Limb (tissue), 2 donors: ENCODE results near the gene CCL27.
"Not testable (repeated sequence)": the region's sequence is repeated elsewhere in the genome, so short reads cannot be mapped to it uniquely, and the experiment has no call there.

Source experiments
- DNase-seq, 2 donors: peaks; one replicate each; pipeline ENCODE4 v3.0.0-alpha.2; 2016; ENCODE audit errors: extremely low spot score in 2 of 2

Gene CCL27

GRCh38 chr9:34651321-34651720, 11.1 kb downstream of the CCL27 start:
- no peak for DNase-seq

- no peak for DNase-seq
Measured at GRCh38 chr9:34650816-34651215, 11.6 kb downstream of the CCL27 start.

- DNase-seq, result no peak
Measured at GRCh38 chr9:34648673-34649072, 13.8 kb downstream of the CCL27 start.

- DNase-seq, result no peak
Measured at GRCh38 chr9:34647651-34648050, 14.8 kb downstream of the CCL27 start.

GRCh38 chr9:34647084-34647403, 15.4 kb downstream of the CCL27 start:
- no peak for DNase-seq

GRCh38 chr9:34646211-34647083, 16.0 kb downstream of the CCL27 start, which contains the start of gene GALT:
GALT (plus strand) TSS chr9:34646675; CDS start chr9:34646705, 30 bp downstream.
- DNase-seq, result peak; percentile 88 to 97

- no peak for DNase-seq
Measured at GRCh38 chr9:34644766-34645314, 17.6 kb downstream of the CCL27 start.

- DNase-seq, result no peak
Measured at GRCh38 chr9:34642679-34643078, 19.8 kb downstream of the CCL27 start.

GRCh38 chr9:34639322-34639721, 23.1 kb downstream of the CCL27 start:
- not testable (repeated sequence) for DNase-seq

- no peak for DNase-seq
Measured at GRCh38 chr9:34638138-34638445, 24.4 kb downstream of the CCL27 start.

GRCh38 chr9:34637356-34638137, 24.9 kb downstream of the CCL27 start, which contains the start of gene SIGMAR1:
SIGMAR1 (minus strand) TSS chr9:34637787; CDS start chr9:34637697, 90 bp downstream.
- DNase-seq, result peak; percentile 89 to 96

GRCh38 chr9:34636791-34637355, 25.6 kb downstream of the CCL27 start:
- no peak for DNase-seq

GRCh38 chr9:34635556-34635955, 26.9 kb downstream of the CCL27 start:
- no peak for DNase-seq

- no peak for DNase-seq
Measured at GRCh38 chr9:34634551-34635248, 27.8 kb downstream of the CCL27 start.

GRCh38 chr9:34633851-34634550, 28.5 kb downstream of the CCL27 start:
- DNase-seq, result peak; percentile 83 to 85

- DNase-seq, result no peak
Measured at GRCh38 chr9:34633166-34633565, 29.3 kb downstream of the CCL27 start.

- no peak for DNase-seq
Measured at GRCh38 chr9:34630402-34631154, 31.9 kb downstream of the CCL27 start.

- no peak for DNase-seq
Measured at GRCh38 chr9:34629491-34629808, 33.0 kb downstream of the CCL27 start.

GRCh38 chr9:34628656-34629490, 33.6 kb downstream of the CCL27 start, which contains the start of gene ARID3C:
ARID3C (minus strand) TSS chr9:34629066; CDS start chr9:34628014, 1,052 bp downstream.
- no peak for DNase-seq
